GM21367 (cell line): ENCODE data around the gene KIT.

Source experiments
- ATAC-seq: cut with Tn5 transposase; IDR thresholded peaks from one replicate; pipeline ENCODE4 v1.9.1; 2021; ENCODE audit not compliant: unreplicated experiment

KIT gene

GRCh38 chr4:54743562-54743961 is 85.8 kb downstream of the KIT start:
- ATAC-seq: no peak

GRCh38 chr4:54744487-54744886 is 86.7 kb downstream of the KIT start:
- ATAC-seq: no peak

GRCh38 chr4:54745031-54745770 is 87.4 kb downstream of the KIT start:
- ATAC-seq: no peak

GRCh38 chr4:54746218-54746617 is 88.5 kb downstream of the KIT start:
- ATAC-seq: no peak

- no peak for ATAC-seq
These were observed 92.6 kb downstream of the KIT start for GRCh38 chr4:54750341-54750740.

- no peak for ATAC-seq
These were observed 96.6 kb downstream of the KIT start for GRCh38 chr4:54754394-54754793.

- no peak for ATAC-seq
These were observed 106.7 kb downstream of the KIT start for GRCh38 chr4:54764476-54764875.

GRCh38 chr4:54767376-54767775 is 109.6 kb downstream of the KIT start:
- no peak for ATAC-seq

GRCh38 chr4:54773022-54773421 is 115.3 kb downstream of the KIT start:
- no peak for ATAC-seq

GRCh38 chr4:54779036-54779435 is 121.3 kb downstream of the KIT start:
- ATAC-seq: no peak

GRCh38 chr4:54779476-54780148 is 121.9 kb downstream of the KIT start:
- no peak for ATAC-seq

GRCh38 chr4:54780149-54780495 is 122.4 kb downstream of the KIT start:
- ATAC-seq: no peak

- no peak for ATAC-seq
These were observed 124.0 kb downstream of the KIT start for GRCh38 chr4:54781756-54782155.

GRCh38 chr4:54783402-54784110 is 125.8 kb downstream of the KIT start:
- no peak for ATAC-seq

- no peak for ATAC-seq
These were observed 126.5 kb downstream of the KIT start for GRCh38 chr4:54784161-54784671.
